HCT116 (cell line): Measurements from ENCODE around the gene ANKRD13D.

Experiments used
- CEBPB ChIP-seq: IDR thresholded peaks from 2 replicates; pipeline ENCODE4 v1.6.1; 2012; ENCODE audit warnings: low read depth
- EZH2 ChIP-seq: fragments of 200-600 bp; sonication (generic); IDR thresholded peaks from 2 replicates; pipeline ENCODE4 v1.6.1; 2017; ENCODE audit warnings: antibody characterized with exemption, mixed run types
- FOSL1 ChIP-seq: IDR thresholded peaks from 2 replicates; pipeline ENCODE4 v1.6.1; 2012; ENCODE audit warnings: low read depth
- JUND ChIP-seq: IDR thresholded peaks from 2 replicates; pipeline ENCODE4 v1.6.1; 2012
- POLR2A ChIP-seq: IDR thresholded peaks from 2 replicates; pipeline ENCODE4 v1.7.0; 2011; ENCODE audit warnings: borderline replicate concordance; ENCODE audit not compliant: insufficient read depth, insufficient read length; ENCODE audit errors: extremely low read depth
- POLR2AphosphoS5 ChIP-seq: IDR thresholded peaks from 2 replicates; pipeline ENCODE4 v1.6.1; 2011; ENCODE audit warnings: mild to moderate bottlenecking, low read depth, low read length, moderate library complexity
- SP1 ChIP-seq: IDR thresholded peaks from 2 replicates; pipeline ENCODE4 v1.6.1; 2012; ENCODE audit warnings: low read depth
- SRF ChIP-seq: IDR thresholded peaks from 2 replicates; pipeline ENCODE4 v1.6.1; 2012; ENCODE audit warnings: low read depth
- ZNF274 ChIP-seq: fragments of 200-500 bp; sonication (Bioruptor generic); IDR thresholded peaks from 2 replicates; pipeline ENCODE4 v1.6.1; 2014; ENCODE audit warnings: mild to moderate bottlenecking, low read depth, low read length, inconsistent platforms
- TF ChIP-seq, protein P1 (sequence below), 3 experiments: fragments of 200-600 bp in 1 of 3; sonication (generic) in 1 of 3; IDR thresholded peaks in 2 of 3; conservative IDR thresholded peaks in 1 of 3; 2 replicates each; pipeline ENCODE4 v1.5.1; 2012 to 2017; ENCODE audit warnings: low read depth in 2 of 3, low read length in 2 of 3, antibody characterized with exemption in 1 of 3, borderline replicate concordance in 1 of 3, control low read depth in 1 of 3, mild to moderate bottlenecking in 1 of 3, mixed read lengths in 1 of 3, mixed run types in 1 of 3, moderate library complexity in 1 of 3; ENCODE audit not compliant: insufficient read depth in 1 of 3
- TF ChIP-seq, protein P2 (sequence below): IDR thresholded peaks from 2 replicates; pipeline ENCODE4 v1.6.1; 2012
- TF ChIP-seq, protein P3 (sequence below): IDR thresholded peaks from 2 replicates; pipeline ENCODE4 v1.6.1; 2012; ENCODE audit warnings: low read depth

DNA sequence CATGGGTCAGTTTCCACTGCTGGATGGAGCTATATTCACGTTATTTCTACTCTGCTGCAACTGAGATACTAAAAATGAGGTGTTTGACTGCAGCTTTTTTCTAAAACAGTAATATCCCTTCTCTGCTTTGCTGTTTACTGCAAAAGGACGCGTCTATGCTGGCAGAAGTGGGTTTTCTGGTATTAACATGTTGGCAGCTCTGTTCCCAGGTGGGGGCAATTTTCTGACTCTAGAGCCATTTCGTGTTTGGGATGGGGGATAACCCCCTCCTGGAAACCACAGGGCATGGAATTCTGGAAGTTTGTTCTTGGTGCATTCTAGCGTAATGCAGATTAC, 17.9 kb upstream of the ANKRD13D start:
- TF ChIP-seq EZH2 (no peak), FOSL1 (no peak), JUND (no peak), CEBPB (no peak), ZNF274 (no peak), SP1 (no peak), POLR2AphosphoS5 (no peak), POLR2A (no peak), SRF (no peak)
- TF ChIP-seq, protein P1, sequence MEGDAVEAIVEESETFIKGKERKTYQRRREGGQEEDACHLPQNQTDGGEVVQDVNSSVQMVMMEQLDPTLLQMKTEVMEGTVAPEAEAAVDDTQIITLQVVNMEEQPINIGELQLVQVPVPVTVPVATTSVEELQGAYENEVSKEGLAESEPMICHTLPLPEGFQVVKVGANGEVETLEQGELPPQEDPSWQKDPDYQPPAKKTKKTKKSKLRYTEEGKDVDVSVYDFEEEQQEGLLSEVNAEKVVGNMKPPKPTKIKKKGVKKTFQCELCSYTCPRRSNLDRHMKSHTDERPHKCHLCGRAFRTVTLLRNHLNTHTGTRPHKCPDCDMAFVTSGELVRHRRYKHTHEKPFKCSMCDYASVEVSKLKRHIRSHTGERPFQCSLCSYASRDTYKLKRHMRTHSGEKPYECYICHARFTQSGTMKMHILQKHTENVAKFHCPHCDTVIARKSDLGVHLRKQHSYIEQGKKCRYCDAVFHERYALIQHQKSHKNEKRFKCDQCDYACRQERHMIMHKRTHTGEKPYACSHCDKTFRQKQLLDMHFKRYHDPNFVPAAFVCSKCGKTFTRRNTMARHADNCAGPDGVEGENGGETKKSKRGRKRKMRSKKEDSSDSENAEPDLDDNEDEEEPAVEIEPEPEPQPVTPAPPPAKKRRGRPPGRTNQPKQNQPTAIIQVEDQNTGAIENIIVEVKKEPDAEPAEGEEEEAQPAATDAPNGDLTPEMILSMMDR (IDR thresholded peaks at IDR 0.05 in 2 of 3, conservative IDR thresholded peaks at IDR 0.05 in 1 of 3; ENCODE audit: borderline replicate concordance in 1 of 3, insufficient read depth in 1 of 3, low read depth in 2 of 3, low read length in 2 of 3): no peak
- TF ChIP-seq, protein P2, sequence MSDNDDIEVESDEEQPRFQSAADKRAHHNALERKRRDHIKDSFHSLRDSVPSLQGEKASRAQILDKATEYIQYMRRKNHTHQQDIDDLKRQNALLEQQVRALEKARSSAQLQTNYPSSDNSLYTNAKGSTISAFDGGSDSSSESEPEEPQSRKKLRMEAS: no peak
- TF ChIP-seq, protein P3, sequence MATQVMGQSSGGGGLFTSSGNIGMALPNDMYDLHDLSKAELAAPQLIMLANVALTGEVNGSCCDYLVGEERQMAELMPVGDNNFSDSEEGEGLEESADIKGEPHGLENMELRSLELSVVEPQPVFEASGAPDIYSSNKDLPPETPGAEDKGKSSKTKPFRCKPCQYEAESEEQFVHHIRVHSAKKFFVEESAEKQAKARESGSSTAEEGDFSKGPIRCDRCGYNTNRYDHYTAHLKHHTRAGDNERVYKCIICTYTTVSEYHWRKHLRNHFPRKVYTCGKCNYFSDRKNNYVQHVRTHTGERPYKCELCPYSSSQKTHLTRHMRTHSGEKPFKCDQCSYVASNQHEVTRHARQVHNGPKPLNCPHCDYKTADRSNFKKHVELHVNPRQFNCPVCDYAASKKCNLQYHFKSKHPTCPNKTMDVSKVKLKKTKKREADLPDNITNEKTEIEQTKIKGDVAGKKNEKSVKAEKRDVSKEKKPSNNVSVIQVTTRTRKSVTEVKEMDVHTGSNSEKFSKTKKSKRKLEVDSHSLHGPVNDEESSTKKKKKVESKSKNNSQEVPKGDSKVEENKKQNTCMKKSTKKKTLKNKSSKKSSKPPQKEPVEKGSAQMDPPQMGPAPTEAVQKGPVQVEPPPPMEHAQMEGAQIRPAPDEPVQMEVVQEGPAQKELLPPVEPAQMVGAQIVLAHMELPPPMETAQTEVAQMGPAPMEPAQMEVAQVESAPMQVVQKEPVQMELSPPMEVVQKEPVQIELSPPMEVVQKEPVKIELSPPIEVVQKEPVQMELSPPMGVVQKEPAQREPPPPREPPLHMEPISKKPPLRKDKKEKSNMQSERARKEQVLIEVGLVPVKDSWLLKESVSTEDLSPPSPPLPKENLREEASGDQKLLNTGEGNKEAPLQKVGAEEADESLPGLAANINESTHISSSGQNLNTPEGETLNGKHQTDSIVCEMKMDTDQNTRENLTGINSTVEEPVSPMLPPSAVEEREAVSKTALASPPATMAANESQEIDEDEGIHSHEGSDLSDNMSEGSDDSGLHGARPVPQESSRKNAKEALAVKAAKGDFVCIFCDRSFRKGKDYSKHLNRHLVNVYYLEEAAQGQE: no peak
